NCI-H82 treated with DMSO at 0.1 percent for 48 hours (cell line): ENCODE results near the gene CDC20.
"Not testable (repeated sequence)": the region's sequence is repeated elsewhere in the genome, so short reads cannot be mapped to it uniquely, and the experiment has no call there.

Experiments
- DNase-seq: peaks from one replicate; lab custom pipeline; 2025; ENCODE audit not compliant: unreplicated experiment; lab: John Stamatoyannopoulos, UW

The CDC20 gene

DNA sequence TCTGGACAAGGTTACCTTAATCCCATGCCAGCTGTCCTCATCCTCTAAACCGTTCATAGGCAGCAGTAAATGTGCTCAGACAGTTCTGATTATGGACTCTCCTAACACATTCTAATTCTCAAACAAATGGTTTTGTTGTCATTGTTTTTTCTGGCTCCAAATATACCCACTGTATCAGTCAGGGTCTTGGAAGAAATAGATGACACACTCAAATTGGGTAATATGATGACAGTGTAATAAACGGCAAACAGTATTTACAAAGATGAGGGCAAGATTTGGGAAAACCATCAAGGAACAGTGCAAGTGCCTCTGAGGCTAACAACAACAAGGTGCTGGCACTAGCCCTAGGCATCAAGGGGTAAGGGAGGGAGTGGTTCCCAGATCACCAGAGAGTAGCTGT lies 4.3 kb upstream of the CDC20 start:
- no peak for DNase-seq

DNA sequence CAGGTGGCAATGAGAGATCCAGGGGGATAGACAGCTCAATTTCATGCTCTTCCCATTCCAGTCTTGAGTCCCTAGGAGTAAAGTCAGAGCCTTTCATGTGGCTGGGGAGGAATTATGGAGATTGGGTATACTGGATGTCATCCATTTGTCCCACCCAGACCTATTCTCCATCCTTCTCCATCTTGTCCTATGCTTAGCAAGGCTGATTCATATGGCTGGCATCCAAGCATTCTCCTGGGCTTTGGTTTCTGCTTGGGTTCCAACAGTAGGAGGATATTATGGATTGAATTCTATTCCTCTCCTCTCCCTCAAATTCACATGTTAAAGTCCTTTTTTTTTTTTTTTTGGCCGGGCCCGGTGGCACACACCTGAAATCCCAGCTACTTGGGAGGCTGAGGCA lies 3.8 kb upstream of the CDC20 start:
- no peak for DNase-seq

GRCh38 chr1:43357251-43357650 lies 1.5 kb upstream of the CDC20 start:
- no peak for DNase-seq

DNA sequence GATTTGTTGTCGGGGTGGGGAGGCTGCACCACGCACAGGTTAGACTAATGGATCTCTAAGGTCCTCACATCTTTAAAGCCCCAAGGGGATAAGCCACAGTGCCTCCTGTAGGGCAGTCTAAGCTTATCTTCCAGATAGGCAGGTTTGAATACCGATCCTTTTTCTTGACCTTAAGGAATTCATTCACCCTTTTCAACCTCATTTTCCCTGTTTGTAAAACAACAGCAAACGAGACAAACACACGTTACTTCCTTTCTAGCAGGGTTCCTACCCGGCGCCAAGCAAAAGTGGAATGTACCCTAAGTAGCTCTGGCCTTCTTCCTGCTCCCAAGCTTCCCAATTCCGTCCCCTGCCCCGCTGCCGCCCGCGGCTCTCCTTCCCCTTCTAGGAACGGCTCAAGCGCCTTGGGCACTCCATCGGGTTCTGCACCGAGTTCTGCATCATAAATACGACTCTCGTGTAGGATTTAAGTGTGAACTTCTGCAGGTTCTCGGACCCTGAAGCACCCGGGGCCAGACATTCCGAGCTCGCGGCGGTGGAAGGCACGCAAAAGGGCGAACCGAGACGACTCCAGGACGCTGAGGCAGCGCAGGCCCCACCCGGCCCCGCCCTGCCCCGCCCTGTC lies 548 bp upstream of the CDC20 start:
- DNase-seq: peak; percentile 69

GRCh38 chr1:43359696-43360095 lies 915 bp downstream of the CDC20 start:
- DNase-seq: no peak

DNA sequence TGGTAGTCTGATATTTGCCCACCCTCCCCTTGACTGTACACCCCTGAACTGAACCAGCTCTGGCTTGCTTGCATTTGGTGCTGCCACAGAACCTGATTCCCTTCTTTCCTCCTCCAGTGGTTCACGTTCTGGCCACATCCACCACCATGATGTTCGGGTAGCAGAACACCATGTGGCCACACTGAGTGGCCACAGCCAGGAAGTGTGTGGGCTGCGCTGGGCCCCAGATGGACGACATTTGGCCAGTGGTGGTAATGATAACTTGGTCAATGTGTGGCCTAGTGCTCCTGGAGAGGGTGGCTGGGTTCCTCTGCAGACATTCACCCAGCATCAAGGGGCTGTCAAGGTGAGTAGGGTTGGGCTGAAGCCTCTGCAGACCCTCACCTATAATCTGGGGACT lies 1.8 kb downstream of the CDC20 start:
- DNase-seq: no peak

DNA sequence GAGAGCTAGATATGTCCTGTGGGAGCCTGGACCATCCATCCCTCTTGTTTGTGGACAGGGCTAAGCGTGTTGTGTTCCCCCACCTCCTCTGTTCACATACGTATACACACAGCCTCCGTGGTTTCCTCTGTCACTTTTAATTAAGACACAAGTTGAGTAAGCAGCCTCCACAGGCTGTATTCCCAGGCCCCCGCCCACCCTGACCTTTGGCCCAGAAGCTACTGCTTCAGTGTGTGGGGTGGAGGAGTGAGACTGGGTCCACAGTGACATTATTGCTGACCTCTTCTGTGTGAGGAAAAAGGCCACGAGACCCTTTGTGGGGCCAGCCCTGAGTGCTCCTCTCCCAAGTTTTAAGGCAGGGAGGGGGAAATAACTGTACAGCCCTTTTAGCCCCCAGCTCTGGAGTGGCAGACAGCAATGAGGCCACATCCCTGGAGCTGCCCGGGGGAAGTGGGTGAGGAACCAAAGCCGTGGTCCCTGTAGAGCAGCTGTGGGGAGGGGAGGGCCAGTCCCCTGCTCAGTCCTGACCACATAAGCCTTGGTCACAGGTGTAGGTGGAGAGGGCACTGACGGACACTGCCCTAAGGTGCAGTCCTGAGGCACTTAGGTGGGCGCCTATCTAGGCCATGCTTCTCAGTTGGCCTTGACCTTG lies 4.6 kb downstream of the CDC20 start:
- no peak for DNase-seq

GRCh38 chr1:43363935-43364525 lies 5.2 kb downstream of the CDC20 start:
- no peak for DNase-seq

GRCh38 chr1:43365678-43366077 lies 6.9 kb downstream of the CDC20 start:
- DNase-seq: no peak

DNA sequence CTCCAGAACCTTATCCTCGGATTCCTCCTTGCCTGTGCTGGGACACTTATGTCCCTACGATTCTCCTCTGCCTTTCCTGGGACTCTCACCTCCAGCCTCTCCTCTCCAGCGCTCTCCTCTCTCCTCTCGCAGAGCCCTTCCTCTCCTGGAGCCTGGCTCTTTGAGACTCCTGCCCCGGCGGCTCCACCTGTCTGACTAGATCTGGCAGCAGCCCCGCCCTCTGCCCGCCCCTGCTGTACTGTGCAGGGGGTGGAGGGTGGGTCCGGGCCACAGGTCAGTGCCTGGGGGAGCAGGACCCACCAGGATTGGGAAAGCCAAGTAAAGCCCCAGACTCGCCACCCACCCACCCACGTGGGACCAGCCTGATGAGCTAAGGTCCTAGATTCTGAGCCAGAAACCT lies 7.4 kb downstream of the CDC20 start:
- no peak for DNase-seq

DNA sequence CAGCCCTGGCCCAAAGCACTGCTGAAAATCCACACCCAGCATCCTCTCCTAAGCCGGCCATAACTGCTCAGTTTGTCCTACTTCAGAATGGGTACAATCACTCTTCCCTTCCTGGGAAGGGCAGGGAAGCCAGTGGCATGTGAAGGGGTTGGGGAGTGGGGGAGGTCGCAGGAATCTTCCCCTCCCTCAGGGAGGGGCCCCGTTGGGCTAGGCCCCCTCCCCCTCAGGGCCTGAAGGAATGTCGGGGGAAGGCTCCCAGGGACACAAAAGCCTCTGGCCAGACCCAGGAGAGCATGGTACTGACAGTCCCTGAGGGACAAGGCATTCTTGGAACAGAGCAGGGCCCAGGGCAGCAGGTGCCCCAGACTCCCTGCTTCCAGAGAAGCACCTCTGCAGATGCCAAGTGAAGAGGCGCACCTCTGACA lies 7.8 kb downstream of the CDC20 start:
- no peak for DNase-seq

DNA sequence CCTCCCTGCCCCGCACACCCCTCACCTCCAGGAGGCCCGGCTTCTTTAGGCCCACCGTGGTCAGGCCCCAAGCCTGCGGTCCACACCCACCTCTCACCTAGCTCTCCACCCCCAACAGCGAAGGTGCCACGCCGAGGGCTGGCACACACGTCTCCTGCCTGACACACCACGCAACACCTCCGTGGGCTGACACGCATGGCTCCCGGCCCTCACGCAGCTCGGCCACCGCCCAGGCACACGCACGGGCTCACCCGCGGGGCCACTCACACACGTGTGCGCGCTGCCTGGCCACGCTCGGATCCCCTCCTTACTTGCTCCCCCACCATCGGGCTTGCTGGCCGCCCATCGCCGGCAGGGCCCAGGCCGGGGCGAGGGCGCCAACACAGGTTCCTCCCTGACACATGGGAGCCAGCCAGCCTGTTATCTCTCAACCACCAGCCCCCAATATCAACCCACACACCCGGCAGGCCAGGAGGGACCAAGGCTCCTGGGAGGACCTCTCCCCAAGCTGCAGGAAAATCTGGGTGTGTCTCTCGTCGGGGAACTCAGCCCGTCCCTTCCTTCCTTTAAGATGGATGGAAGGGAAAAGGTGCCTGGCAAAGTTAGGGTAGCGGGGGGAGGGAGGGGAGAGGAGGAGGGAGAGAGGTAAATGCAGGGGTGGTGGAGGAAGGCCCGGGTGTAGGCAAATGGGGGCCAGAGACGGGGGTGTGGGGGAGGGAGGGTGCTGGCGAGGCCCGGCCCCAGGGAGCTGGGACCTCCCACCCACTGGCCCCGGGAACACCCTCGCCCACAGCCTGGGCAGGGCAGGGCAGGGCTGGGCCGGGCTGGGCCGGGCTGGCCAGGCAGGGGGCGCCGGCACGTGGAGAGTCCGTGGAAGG lies 8.5 kb downstream of the CDC20 start:
- DNase-seq: no peak

DNA sequence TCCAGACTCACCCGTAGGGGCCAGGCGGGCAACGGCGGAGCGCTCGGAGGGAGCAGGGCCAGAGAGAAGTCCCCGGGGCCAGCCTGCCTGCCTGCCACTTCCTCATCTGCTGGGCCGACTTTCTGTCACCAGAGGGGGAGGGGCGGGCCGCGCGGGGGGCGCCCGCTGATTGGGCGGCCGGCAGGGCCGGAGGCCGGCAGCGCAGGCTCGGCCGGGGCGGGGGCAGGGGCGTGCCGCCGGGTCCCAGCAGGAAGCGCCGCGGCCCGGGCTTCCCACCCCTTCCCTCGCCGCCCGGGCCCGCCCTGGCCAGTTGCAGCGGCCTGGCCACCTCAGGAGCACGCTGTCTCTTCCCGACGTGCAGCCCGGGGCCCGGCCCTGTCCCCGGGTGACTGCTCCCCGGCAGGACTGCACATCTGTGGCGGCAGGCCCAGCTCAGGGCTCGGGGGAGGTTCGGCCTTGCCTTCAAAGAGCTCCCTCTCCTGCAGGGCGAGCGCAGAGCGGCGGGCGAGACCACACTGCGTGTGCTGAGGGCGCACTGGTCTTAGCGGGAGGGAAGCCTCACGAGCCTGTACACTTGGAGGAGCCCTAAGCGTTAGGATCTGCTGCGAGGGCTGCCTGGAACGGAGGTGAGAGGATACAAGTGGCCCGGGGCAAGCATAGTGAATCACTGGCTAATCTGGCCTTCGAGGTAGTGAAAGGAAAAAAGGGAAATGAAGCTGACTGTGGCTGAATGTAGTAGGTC lies 9.3 kb downstream of the CDC20 start, which contains the start of gene ELOVL1:
Gene ELOVL1 (minus strand): TSS at position 108 of the 742 bp plus-strand sequence. CDS start 2,402 bp downstream, outside the sequence.
- DNase-seq: peak; percentile 66

DNA sequence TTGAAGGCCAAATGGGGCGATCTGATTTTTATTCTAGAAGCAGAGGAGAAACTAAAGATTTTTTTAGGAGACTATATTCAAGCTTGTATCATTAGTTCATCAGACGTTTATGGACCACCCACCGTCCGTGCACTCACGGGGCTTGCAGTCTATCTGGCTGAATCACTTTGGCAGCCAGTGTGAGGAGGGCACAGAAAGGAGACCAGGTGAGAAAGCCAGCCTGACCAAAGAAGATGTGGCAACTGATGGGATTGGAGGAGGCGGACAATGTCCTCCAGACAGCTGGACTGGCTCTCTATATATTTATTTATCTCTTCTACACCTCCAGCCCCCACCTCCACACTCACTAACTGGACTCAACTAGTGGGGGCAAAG lies 9.9 kb downstream of the CDC20 start:
- no peak for DNase-seq

- not testable (repeated sequence) for DNase-seq
These were observed 11.0 kb downstream of the CDC20 start for GRCh38 chr1:43369779-43370178.

GRCh38 chr1:43370564-43370963 lies 11.8 kb downstream of the CDC20 start:
- no peak for DNase-seq

DNA sequence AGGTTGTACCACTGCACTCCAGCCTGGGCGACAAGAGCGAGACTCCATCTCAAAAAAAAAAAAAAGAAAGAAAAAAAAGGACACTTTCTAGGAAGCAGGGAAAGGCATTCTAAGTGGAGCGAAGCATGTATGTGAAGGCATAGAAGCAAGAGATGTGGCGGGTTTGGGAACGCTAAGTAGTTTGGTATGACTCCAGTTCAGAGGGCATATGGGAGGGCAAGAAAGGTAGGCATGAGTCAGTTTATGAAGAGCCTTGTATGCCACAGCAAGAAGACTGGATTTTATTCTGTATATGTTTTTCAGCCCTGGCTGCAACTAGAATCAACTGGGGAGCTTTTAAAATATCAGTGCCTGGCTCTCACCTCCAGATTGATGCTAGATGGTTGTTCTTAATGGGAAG lies 13.4 kb downstream of the CDC20 start:
- DNase-seq: no peak

DNA sequence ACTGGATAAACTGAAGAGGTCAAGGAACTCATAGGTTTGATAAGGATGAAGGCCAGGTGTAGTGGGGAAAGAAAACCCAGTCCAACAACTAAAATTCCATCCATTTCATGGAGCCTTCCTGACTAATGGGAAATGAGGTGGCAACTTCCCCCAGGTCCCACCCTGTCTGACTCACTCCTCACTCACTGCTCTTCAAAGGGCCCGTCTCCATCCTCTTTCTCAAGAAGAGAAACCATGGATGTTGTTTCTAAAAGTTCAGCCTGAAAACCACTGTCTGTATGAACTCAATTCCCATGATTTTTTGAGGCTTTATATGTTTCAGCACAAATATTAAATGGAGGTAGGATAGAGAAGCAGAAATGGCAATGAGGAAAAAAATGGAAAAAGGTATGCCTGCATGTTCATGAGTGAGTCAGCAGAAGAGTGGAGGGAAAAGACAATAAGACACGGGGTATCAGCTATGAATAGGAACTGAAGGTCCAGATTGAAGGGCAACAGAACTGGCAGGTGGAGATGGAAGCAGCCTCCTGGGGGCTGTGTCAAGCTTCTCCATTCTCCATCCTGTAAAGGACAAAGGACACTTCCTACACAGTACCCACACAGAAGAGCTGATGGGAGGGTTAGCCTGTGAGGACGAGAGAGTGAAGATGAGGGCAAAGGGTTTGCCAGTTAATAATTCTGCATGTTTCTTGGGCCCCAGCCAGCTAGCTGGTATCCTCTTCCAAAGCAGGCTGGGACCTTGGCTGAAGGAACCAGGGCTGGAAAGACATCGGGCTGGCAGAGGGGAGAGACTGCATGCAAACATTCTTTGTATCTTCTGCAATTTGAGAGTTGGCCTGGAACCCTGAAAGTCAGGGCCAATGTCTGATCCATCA lies 14.5 kb downstream of the CDC20 start:
- DNase-seq: no peak

GRCh38 chr1:43376723-43377235 lies 18.0 kb downstream of the CDC20 start:
- no peak for DNase-seq

DNA sequence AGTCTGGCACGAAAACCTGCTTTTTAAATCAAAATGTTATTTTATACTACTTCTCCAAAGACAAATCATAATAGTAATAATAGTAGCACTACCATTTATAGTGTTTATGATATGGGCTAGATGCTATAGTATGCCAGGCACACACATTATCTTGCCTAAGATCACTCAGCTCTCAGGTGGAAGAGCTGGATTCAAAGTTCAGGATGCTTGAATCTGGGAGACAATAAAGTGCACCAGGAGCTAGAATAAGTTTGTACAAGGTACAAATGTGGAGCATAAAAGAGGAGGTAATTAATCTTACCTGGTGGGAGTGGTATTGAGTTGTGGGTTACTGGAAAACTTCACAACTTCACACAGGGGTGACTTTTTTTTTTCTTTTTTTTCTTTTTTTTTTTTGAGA lies 19.1 kb downstream of the CDC20 start:
- no peak for DNase-seq
